LNCaP clone FGC (cell line): ENCODE measurements around the gene SASH1.

Experiments
- DNase-seq: peaks from one replicate; pipeline ENCODE4 v3.0.0-alpha.2; 2011; ENCODE audit warnings: low read depth
- H3K4me3 ChIP-seq: 2 replicates; pipeline ENCODE4 v1.5.1; 2011; ENCODE audit warnings: mild to moderate bottlenecking, low read depth, low read length, control low read depth
- CTCF ChIP-seq: IDR thresholded peaks from 2 replicates; pipeline ENCODE4 v1.5.1; 2012; ENCODE audit warnings: mild to moderate bottlenecking; ENCODE audit not compliant: control insufficient read depth, insufficient read depth; ENCODE audit errors: extremely low read depth

The SASH1 gene

DNA sequence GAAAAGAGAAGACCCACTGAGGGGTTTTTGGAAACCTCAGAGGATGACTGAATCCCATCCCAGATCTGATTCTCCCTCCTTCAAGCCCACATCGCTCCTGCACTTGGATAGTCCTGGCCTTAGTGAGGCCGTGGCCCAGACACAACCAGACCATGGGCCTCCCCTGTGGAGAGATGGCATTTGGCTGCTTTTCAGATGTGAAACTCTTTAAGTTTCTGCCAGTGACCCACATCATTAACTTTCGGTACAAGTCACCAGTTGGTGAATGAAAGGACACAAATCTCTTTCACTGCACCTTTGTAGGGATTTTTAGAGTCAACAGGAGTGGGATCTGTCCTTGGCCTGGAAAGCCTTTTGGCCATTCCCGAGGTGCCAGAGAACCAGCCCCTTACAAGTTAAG is 116.6 kb downstream of the SASH1 start:
- no peak for DNase-seq
- no peak for TF ChIP-seq CTCF
- no peak overlapping the region for H3K4me3 ChIP-seq

DNA sequence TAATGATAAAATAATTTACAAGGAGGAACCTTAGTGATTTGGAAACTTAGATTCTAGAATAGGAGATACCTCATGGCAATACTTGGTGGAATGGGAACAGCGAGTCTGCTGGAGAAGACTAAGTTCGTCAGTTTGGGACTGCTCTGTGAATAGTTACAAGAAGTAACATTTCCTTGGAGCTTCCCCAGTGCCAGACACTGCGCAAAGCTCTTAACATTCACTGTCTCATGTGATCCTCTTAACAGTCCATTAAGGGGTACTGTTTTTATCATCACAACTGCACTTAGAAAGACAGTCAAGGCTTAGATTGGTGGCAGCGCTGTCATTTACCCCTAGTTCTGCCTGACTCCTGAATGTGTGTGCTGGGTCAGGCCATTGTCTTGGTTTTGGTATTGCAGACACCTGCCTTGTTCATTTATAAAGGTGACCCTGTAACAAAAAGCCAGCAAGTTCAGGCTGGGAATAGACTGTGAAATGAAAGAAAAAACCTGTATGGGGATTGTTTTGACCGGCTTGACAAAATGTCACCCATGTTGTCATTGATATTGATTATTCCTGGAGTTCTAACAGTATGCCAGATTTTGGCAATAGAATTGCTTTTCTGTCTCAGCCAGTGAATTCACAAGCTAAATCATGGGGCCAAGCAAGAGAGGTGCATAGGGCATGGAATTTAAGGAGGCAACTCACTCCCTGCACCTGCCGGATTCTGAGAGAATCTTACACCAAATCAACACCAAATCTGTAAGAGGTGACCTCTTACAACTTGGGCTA is 118.4 kb downstream of the SASH1 start:
- no peak for DNase-seq
- TF ChIP-seq CTCF = no peak

DNA sequence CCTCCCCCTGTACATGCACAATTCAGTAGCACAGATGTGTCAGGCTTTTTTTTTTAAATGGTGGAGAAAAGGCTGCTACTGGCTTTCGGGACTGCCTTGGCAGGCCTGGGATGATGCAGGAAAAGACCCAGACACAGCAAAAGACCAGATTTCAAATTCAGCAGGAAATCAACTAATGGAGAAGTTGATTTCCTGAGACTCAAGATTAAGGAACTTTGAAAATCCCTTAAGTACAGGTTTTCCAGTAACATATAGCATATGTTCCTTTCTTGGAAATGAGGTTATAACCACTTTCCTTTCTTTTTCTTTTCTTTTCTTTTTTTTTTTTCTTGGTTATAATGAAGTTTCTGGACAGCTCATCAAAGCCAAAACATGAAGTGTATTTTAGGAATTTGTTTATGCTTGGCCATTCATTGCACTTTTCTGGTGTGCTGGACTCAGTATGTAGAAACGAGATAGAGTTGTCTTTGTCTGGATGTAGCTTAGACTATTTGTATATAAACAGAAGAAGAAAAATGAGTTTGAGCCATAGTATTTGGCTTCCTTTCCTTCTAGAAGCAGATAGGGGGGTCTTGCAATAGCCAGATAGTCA is 119.4 kb downstream of the SASH1 start:
- DNase-seq = no peak
- H3K4me3 ChIP-seq = no peak overlapping the region
- TF ChIP-seq CTCF = no peak

More for the DNA sequence above, 118.4 kb downstream of the SASH1 start:
- H3K4me3 ChIP-seq = no peak overlapping the region

GRCh38 chr6:148463671-148464070 is 121.0 kb downstream of the SASH1 start:
- no peak for TF ChIP-seq CTCF
- no peak overlapping the region for H3K4me3 ChIP-seq
- DNase-seq = no peak

- TF ChIP-seq CTCF = peak; percentile 80
- no peak overlapping the region for H3K4me3 ChIP-seq
- DNase-seq = peak; percentile 28
Observed at GRCh38 chr6:148464319-148465010, 121.8 kb downstream of the SASH1 start.

- H3K4me3 ChIP-seq = no peak overlapping the region
- no peak for TF ChIP-seq CTCF
- no peak for DNase-seq
Observed at GRCh38 chr6:148465011-148465335, 122.3 kb downstream of the SASH1 start.

DNA sequence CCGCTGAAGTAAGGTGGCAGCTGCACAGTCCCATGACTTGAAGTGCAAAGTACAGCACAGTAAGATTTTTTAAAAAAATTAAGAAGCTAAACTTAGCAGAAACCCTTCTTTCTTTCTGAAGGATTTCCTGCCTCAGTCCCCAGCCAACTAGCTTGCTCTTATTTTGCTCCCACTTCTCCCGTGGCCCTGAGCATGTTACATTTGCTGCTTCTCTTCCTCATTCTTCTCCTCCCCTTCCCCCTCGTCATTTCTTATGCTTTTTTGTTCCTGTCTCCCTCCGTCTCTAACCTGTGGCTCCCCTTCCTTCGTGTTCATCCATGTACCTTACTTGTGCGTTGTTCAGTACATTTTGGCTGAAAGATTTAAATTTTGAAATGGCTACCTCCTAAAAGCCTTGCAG is 123.0 kb downstream of the SASH1 start:
- TF ChIP-seq CTCF = no peak
- no peak overlapping the region for H3K4me3 ChIP-seq
- no peak for DNase-seq
